A549 (cell line): Measurements from ENCODE around the gene LGALS1. TPM values are rescaled to one million over a fixed set of nuclear protein-coding genes. Genes with fewer than 3 reads are reported as not detected.

Source experiments
- ATAC-seq, 2 experiments: fragments of 200-7000 bp in 1 of 2; fragments of >200 bp in 1 of 2; cut with Nextera tagmentation in 1 of 2; cut with Tn5 transposase in 1 of 2; 3 replicates each; pipeline versions ENCODE4 v1.8.0 to v1.9.1; 2018 to 2020; ENCODE audit warnings: mild to moderate bottlenecking in 1 of 2, moderate library complexity in 1 of 2
- CTCF ChIA-PET: fragments of 300-600 bp; sonication (Branson Sonifier 250); formaldehyde crosslinking; extraction: SDS; loops from one replicate; lab custom pipeline; 2021; ENCODE audit warnings: antibody characterized with exemption, inconsistent platforms; lab: Yijun Ruan, JAX
- POLR2A ChIA-PET: fragments of 350-600 bp; formaldehyde crosslinking; extraction: SDS; loops from one replicate; lab custom pipeline; 2021; ENCODE audit warnings: antibody characterized with exemption, inconsistent platforms; lab: Yijun Ruan, JAX
- DNase-seq, 2 experiments: peaks; one replicate each; pipeline versions ENCODE4 v3.0.0 to v3.0.0-alpha.2; 2011 to 2016; ENCODE audit warnings: low read depth in 1 of 2, low spot score in 1 of 2
- FAIRE-seq: peaks from 2 replicates; lab custom pipeline; 2011; peaks lifted over from hg19 to GRCh38; lab: Jason Lieb, UNC
- H3K27ac ChIP-seq, 2 experiments: fragments of >200 bp; sonication (Bioruptor Twin); formaldehyde crosslinking; 3 replicates each; pipeline ENCODE4 v1.5.1; 2016 to 2017
- H3K4me1 ChIP-seq: fragments of >200 bp; sonication (Bioruptor Twin); formaldehyde crosslinking; 3 replicates; pipeline ENCODE4 v1.6.1; 2016
- H3K4me2 ChIP-seq: fragments of >200 bp; sonication (Bioruptor Twin); formaldehyde crosslinking; 3 replicates; pipeline ENCODE4 v1.6.1; 2016
- H3K4me3 ChIP-seq: fragments of >200 bp; sonication (Bioruptor Twin); formaldehyde crosslinking; 3 replicates; pipeline ENCODE4 v1.5.1; 2016
- H3K9me3 ChIP-seq: fragments of >200 bp; sonication (Bioruptor Twin); formaldehyde crosslinking; 3 replicates; pipeline ENCODE4 v1.6.1; 2016
- BCL3 ChIP-seq: fragments of >200 bp; sonication (Bioruptor Twin); formaldehyde crosslinking; IDR thresholded peaks from 3 replicates; pipeline ENCODE4 v1.6.1; 2016
- BHLHE40 ChIP-seq: IDR thresholded peaks from 2 replicates; pipeline ENCODE4 v1.6.1; 2012; ENCODE audit warnings: low read depth, low read length, inconsistent platforms
- CBX2 ChIP-seq: fragments of 200-600 bp; sonication (generic); IDR thresholded peaks from 2 replicates; pipeline ENCODE4 v1.6.1; 2016; ENCODE audit warnings: low read depth, mild to moderate bottlenecking, borderline replicate concordance
- CEBPB ChIP-seq, 2 experiments: fragments of >200 bp in 1 of 2; sonication (Bioruptor Twin) in 1 of 2; formaldehyde crosslinking in 1 of 2; IDR thresholded peaks; 2 replicates each; pipeline ENCODE4 v1.6.1; 2012 to 2016
- CHD2 ChIP-seq: fragments of 150-350 bp; IDR thresholded peaks from 2 replicates; pipeline ENCODE4 v1.6.1; 2014; ENCODE audit warnings: low read length; ENCODE audit not compliant: partially characterized antibody
- CHD4 ChIP-seq: fragments of 200-600 bp; sonication (generic); IDR thresholded peaks from 2 replicates; pipeline ENCODE4 v1.6.1; 2016; ENCODE audit warnings: antibody characterized with exemption, mild to moderate bottlenecking, borderline replicate concordance
- ESRRA ChIP-seq: fragments of 150-350 bp; IDR thresholded peaks from 2 replicates; pipeline ENCODE4 v1.6.1; 2014; ENCODE audit warnings: mild to moderate bottlenecking, low read length, borderline replicate concordance
- FOSB ChIP-seq: fragments of 250-450 bp; sonication (Bioruptor Pico); IDR thresholded peaks from 2 replicates; pipeline ENCODE4 v1.5.0; 2020; ENCODE audit warnings: mild to moderate bottlenecking, moderate library complexity
- FOSL2 ChIP-seq, 2 experiments: fragments of 450-650 bp in 1 of 2; fragments of >200 bp in 1 of 2; sonication (Bioruptor Twin) in 1 of 2; formaldehyde crosslinking; IDR thresholded peaks; 2 replicates each; pipeline versions ENCODE4 v1.5.0 to v1.6.1; 2016 to 2020; ENCODE audit warnings: mild to moderate bottlenecking in 1 of 2, moderate library complexity in 1 of 2
- GATA3 ChIP-seq: IDR thresholded peaks from 2 replicates; pipeline ENCODE4 v1.6.1; 2012; ENCODE audit warnings: borderline replicate concordance
- HDAC2 ChIP-seq: fragments of 200-600 bp; sonication (generic); IDR thresholded peaks from 2 replicates; pipeline ENCODE4 v1.6.1; 2016
- HES2 ChIP-seq: fragments of >200 bp; sonication (Bioruptor Twin); formaldehyde crosslinking; IDR thresholded peaks from 2 replicates; pipeline ENCODE4 v1.6.1; 2016
- HOXA7 ChIP-seq: fragments of 250-450 bp; sonication (Bioruptor Pico); IDR thresholded peaks from 2 replicates; pipeline ENCODE4 v1.5.0; 2020; ENCODE audit warnings: mild to moderate bottlenecking, moderate library complexity
- JUN ChIP-seq, 2 experiments: fragments of >200 bp; sonication (Bioruptor Twin); formaldehyde crosslinking; IDR thresholded peaks; 2 replicates in 1 of 2; 3 replicates in 1 of 2; pipeline ENCODE4 v1.6.1; 2016 to 2017
- JUNB ChIP-seq: fragments of >200 bp; sonication (Bioruptor Twin); formaldehyde crosslinking; IDR thresholded peaks from 2 replicates; pipeline ENCODE4 v1.6.1; 2016
- KDM5A ChIP-seq: fragments of 200-600 bp; sonication (generic); IDR thresholded peaks from 2 replicates; pipeline ENCODE4 v1.6.1; 2016; ENCODE audit warnings: antibody characterized with exemption, mild to moderate bottlenecking
- MAFK ChIP-seq: fragments of 450-650 bp; IDR thresholded peaks from 2 replicates; pipeline ENCODE4 v1.6.1; 2014; ENCODE audit not compliant: partially characterized antibody
- MAZ ChIP-seq: fragments of 150-350 bp; IDR thresholded peaks from 2 replicates; pipeline ENCODE4 v1.6.1; 2014; ENCODE audit warnings: antibody characterized with exemption, low read depth, low read length, borderline replicate concordance
- MYC ChIP-seq: IDR thresholded peaks from 2 replicates; pipeline ENCODE4 v1.6.1; 2012; ENCODE audit warnings: mild to moderate bottlenecking, inconsistent platforms, low read length, improper control_type of control experiment, borderline replicate concordance
- RCOR1 ChIP-seq: fragments of 150-350 bp; IDR thresholded peaks from 2 replicates; pipeline ENCODE4 v1.6.1; 2014; ENCODE audit warnings: antibody characterized with exemption, low read length, low read depth
- RNF2 ChIP-seq: fragments of 200-600 bp; sonication (generic); IDR thresholded peaks from 2 replicates; pipeline ENCODE4 v1.6.1; 2016; ENCODE audit warnings: low read depth, mild to moderate bottlenecking, antibody characterized with exemption, moderate library complexity, borderline replicate concordance
- SMC3 ChIP-seq: fragments of >200 bp; sonication (Bioruptor Twin); formaldehyde crosslinking; IDR thresholded peaks from 3 replicates; pipeline ENCODE4 v1.6.1; 2018; ENCODE audit warnings: inconsistent platforms
- TFCP2L1 ChIP-seq: fragments of 250-450 bp; sonication (Bioruptor Pico); IDR thresholded peaks from 2 replicates; pipeline ENCODE4 v1.5.0; 2021; ENCODE audit warnings: mild to moderate bottlenecking
- ZFP36 ChIP-seq: fragments of 450-650 bp; IDR thresholded peaks from 2 replicates; pipeline ENCODE4 v1.6.1; 2014; ENCODE audit warnings: borderline replicate concordance; ENCODE audit not compliant: partially characterized antibody
- ZSCAN20 ChIP-seq: fragments of 250-450 bp; sonication (Bioruptor Pico); IDR thresholded peaks from 2 replicates; pipeline ENCODE4 v1.8.0; 2022; ENCODE audit warnings: mild to moderate bottlenecking, moderate library complexity
- WGBS: methylation state at CpG from one replicate; pipeline ENCODE4 v1.1.6; 2017; ENCODE audit errors: missing lambda C conversion rate; 5-methylcytosine and 5-hydroxymethylcytosine counted together
- polyA plus RNA-seq, 4 experiments: library from polyadenylated mRNA; depleted of rRNA in 3 of 4; stranded (reverse); fragments of >200 nt; fragmentation: RNase III in 1 of 4; extraction: RNeasy Plus Mini Kit Qiagen cat#74134 plus additional on column Dnase treatment in 1 of 4; gene quantifications; 2 replicates in 3 of 4; 3 replicates in 1 of 4; pipeline ENCODE4 v1.2.3, GENCODE V29; 2011 to 2017
- TF ChIP-seq, protein P1 (sequence below): IDR thresholded peaks from 2 replicates; pipeline ENCODE4 v1.6.1; 2012

LGALS1 gene
- polyA plus RNA-seq, 2 of the 4 experiments (the other 2 are of a cell fraction), result 584 to 1,477 TPM

- no peak overlapping the region for H3K4me2 ChIP-seq
- peak in 1 of 2 experiments; percentile 36 for DNase-seq
- POLR2A ChIA-PET, result no interaction called here
- no peaks in the 10 kb centered on the region for H3K4me1 ChIP-seq
- no peak for ATAC-seq
- 63% methylated on average over 7 of the region's 9 CpGs for WGBS
- CTCF ChIA-PET, result interaction anchor here (0.6 to 2.6 kb wide), 4 partner anchors 10 to 144 kb away, joined by 4 to 11 read pairs (median 6); partner anchors contain the start of gene PDXP
- no peak overlapping the region for H3K4me3 ChIP-seq
- H3K9me3 ChIP-seq, result no peaks in the 10 kb centered on the region
- H3K27ac ChIP-seq, result no peak overlapping the region
- FAIRE-seq, result no peak
- TF ChIP-seq JUN (IDR thresholded peaks at IDR 0.05) (no peak), TFCP2L1 (CRISPR knock-in tag) (no peak), CHD4 (no peak), HOXA7 (CRISPR knock-in tag) (no peak), BCL3 (no peak), SMC3 (no peak), CEBPB (IDR thresholded peaks at IDR 0.05) (no peak), FOSL2 (IDR thresholded peaks at IDR 0.05) (no peak), FOSL2 (CRISPR knock-in tag; IDR thresholded peaks at IDR 0.05) (no peak), RCOR1 (no peak), RNF2 (no peak), MAZ (no peak), MYC (no peak)
- TF ChIP-seq, protein P1, sequence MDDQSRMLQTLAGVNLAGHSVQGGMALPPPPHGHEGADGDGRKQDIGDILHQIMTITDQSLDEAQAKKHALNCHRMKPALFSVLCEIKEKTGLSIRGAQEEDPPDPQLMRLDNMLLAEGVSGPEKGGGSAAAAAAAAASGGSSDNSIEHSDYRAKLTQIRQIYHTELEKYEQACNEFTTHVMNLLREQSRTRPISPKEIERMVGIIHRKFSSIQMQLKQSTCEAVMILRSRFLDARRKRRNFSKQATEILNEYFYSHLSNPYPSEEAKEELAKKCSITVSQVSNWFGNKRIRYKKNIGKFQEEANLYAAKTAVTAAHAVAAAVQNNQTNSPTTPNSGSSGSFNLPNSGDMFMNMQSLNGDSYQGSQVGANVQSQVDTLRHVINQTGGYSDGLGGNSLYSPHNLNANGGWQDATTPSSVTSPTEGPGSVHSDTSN, result no peak
Observed at GRCh38 chr22:37647928-37648327, 27.5 kb upstream of the LGALS1 start.

GRCh38 chr22:37650463-37651136 lies 24.8 kb upstream of the LGALS1 start:
- DNase-seq (no peak), FAIRE-seq (no peak), ATAC-seq (no peak)
- POLR2A ChIA-PET, result no interaction called here
- Histone ChIP-seq H3K27ac (no peak overlapping the region), H3K4me2 (no peak overlapping the region), H3K4me3 (no peak overlapping the region), H3K4me1 (no peaks in the 10 kb centered on the region), H3K9me3 (no peaks in the 10 kb centered on the region)
- 95% methylated on average over 17 of the region's 17 CpGs for WGBS
- TF ChIP-seq BCL3 (no peak), FOSB (CRISPR knock-in tag) (no peak), ZSCAN20 (CRISPR knock-in tag) (no peak)
- CTCF ChIA-PET, result interaction anchor here (0.7 to 8.3 kb wide), 3 partner anchors 8 to 141 kb away, joined by 3 to 67 read pairs (median 11); no protein-coding TSS in a partner anchor

DNA sequence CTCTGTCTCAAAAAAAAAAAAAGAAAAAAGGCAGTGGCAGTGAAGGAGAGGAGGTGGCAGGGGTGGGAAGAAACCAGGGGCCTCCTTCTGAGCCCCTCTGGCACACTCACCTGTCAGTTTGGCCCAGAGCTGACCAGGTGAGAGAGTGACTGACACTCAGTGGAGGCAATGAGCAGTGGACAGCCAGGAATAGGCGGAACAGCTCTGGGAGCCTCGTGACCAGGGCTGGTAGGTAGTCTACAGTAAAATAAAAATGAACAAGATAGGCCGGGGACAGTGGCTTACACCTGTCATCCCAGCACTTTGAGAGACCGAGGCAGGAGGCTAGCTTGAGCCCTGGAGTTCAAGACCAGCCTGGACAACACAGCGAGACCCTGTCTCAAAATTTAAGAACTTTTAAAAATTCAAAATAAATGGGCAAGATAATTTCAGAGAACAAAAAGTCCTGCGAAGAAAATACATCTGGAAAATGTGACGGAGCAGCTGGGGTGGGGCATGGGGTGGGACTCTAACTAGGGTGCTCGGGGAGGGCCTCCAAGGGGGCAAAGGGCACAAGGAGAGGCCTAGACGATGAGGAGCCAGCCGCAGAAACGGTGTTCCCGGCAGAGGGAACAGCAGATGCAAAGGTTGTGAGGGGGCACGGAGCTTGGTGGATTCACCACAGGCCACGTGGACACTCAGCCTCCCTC lies 20.7 kb upstream of the LGALS1 start:
- DNase-seq (no peak), FAIRE-seq (no peak), ATAC-seq (no peak)
- Histone ChIP-seq H3K4me3 (no peak overlapping the region), H3K27ac (no peak overlapping the region), H3K4me2 (no peak overlapping the region), H3K4me1 (peaks cover 8% of the 10 kb centered on the region; the same call in 2 of the 3 replicates), H3K9me3 (no peaks in the 10 kb centered on the region)
- POLR2A ChIA-PET, result no interaction called here
- TF ChIP-seq ESRRA, result no peak
- no peak for TF ChIP-seq MAFK
- TF ChIP-seq CHD2, result no peak
- TF ChIP-seq GATA3, result no peak
- no peak for TF ChIP-seq JUN (IDR thresholded peaks at IDR 0.05)
- TF ChIP-seq CBX2, result no peak
- no peak for TF ChIP-seq HES2
- no peak for TF ChIP-seq BCL3
- TF ChIP-seq KDM5A, result no peak
- no peak for TF ChIP-seq HDAC2
- TF ChIP-seq FOSB (CRISPR knock-in tag), result no peak
- no peak for TF ChIP-seq ZFP36
- TF ChIP-seq BHLHE40, result no peak
- TF ChIP-seq HOXA7 (CRISPR knock-in tag), result no peak
- no peak for TF ChIP-seq JUNB
- CTCF ChIA-PET, result interaction anchor here (1.2 to 8.3 kb wide), 3 partner anchors 12 to 26 kb away, joined by 3 to 67 read pairs (median 4); no protein-coding TSS in a partner anchor
- 82% methylated on average over 13 of the region's 14 CpGs for WGBS
